Measurements from ENCODE around the gene RAB20. TPM values are rescaled to one million over a fixed set of nuclear protein-coding genes. Genes with fewer than 3 reads are reported as not detected.

RAB20 gene
- total RNA-seq (2022; extraction: Qiagen RNA extraction), result 1.6 to 2.8 TPM (median 1.7 TPM) in 5 replicates

DNA sequence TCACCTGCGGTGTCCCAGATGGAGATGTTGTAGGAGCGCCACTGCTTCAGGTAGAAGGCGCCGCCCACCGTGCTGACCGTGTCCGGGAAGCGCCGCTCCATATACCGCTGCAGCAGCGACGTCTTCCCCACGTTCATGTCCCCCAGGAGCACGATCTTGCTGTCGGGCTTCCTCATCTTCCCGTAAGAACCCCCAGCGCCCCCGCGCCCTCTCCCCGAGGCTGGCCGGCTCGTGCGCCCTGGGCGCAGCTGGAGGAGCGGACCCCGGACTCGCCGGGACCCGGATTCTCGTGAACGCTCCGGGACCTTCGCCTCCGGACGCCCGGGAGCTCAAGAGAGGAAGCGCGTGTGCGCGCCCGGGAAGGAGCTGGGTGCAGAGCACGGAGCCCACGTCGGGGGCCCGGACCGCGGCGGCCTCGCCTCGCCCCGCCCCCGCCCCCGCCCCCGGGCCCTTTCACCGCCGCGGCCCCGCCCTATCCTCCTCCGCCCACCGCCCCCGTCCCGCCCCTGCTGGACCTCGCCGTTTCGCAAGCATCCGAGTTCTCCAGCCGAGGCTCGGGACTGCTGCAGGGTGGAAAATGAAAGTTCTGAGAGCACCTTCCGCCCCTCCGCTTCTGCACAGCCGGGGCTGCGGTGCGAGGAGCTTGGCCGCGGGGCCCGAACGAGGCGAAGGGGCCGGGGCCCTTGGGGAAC is at the start of gene RAB20:
Gene RAB20 (minus strand): TSS at position 379 of the 692 bp plus-strand sequence. CDS start 203 bp downstream, at position 176.

Other genes starting within 250 kb of the RAB20 start
- 15.1 to 19.4 TPM (median 18.2 TPM) in 5 replicates for gene NAXD, start 53.8 kb upstream of the RAB20 start, total RNA-seq (2022; extraction: Qiagen RNA extraction)
- gene CARS2, start 144.4 kb upstream of the RAB20 start, total RNA-seq (2022; extraction: Qiagen RNA extraction), result 48.5 to 68.1 TPM (median 58.2 TPM) in 5 replicates
- gene ING1, start 152.0 kb upstream of the RAB20 start, total RNA-seq (2022; extraction: Qiagen RNA extraction), result 9.2 to 11.6 TPM (median 10.7 TPM) in 5 replicates

Data from A549 treated with Mapracorat at 1 μM for 4 hours (cell line).